Ovary (tissue), 9 donors: Measurements from ENCODE around the gene DTWD1. TPM values are rescaled to one million over a fixed set of nuclear protein-coding genes. Genes with fewer than 3 reads are reported as not detected.
"Not testable (repeated sequence)": the region's sequence is repeated elsewhere in the genome, so short reads cannot be mapped to it uniquely, and the experiment has no call there.

Experiments
- DNase-seq, 5 donors: peaks; one replicate each; pipeline ENCODE4 v3.0.0-alpha.2; 2019 to 2020
- H3K27ac ChIP-seq, 2 donors: fragments of 200-600 bp; one replicate each; pipeline versions ENCODE4 v1.5.1 to v1.8.0; 2019 to 2022
- H3K27me3 ChIP-seq: fragments of 200-600 bp; one replicate; pipeline ENCODE4 v1.8.0; 2022
- H3K36me3 ChIP-seq: fragments of 200-600 bp; sonication (generic); one replicate; pipeline ENCODE4 v1.5.1; 2019
- H3K4me1 ChIP-seq: one replicate; pipeline ENCODE4 v1.8.1; 2013; ENCODE audit warnings: mild to moderate bottlenecking, moderate library complexity; ENCODE audit not compliant: insufficient read depth
- H3K4me3 ChIP-seq: fragments of 200-600 bp; sonication (generic); one replicate; pipeline ENCODE4 v1.5.1; 2017
- H3K9me3 ChIP-seq, 2 donors: fragments of 200-600 bp in 1 of 2; sonication (generic) in 1 of 2; one replicate each; pipeline versions ENCODE4 v1.5.1 to v1.8.1; 2013 to 2019; ENCODE audit warnings: mild to moderate bottlenecking in 1 of 2, moderate library complexity in 1 of 2
- EP300 ChIP-seq: sonication (generic); formaldehyde crosslinking; IDR thresholded peaks from one replicate; pipeline ENCODE4 v1.6.1; 2017; ENCODE audit warnings: antibody characterized with exemption
- POLR2A ChIP-seq: fragments of 450-650 bp; IDR thresholded peaks from one replicate; pipeline ENCODE4 v1.6.1; 2017; ENCODE audit warnings: antibody characterized with exemption, mild to moderate bottlenecking, moderate library complexity
- WGBS, 3 donors: extraction: QIAGEN DNeasy Blood & Tissue Kit in 1 of 3; methylation state at CpG; one replicate each; pipeline versions ENCODE4 v1.1.5 to v1.1.7; 2013 to 2017; 5-methylcytosine and 5-hydroxymethylcytosine counted together
- intact Hi-C, 4 donors: fragments of 100-400 bp; cut with DNase I; formaldehyde crosslinking; loops; one replicate each; pipeline versions ENCODE4 v1.11.0 to v1.15.1; 2022 to 2023
- polyA plus RNA-seq, 2 donors: library from polyadenylated mRNA; stranded (reverse); fragments of 200-250 nt in 1 of 2; fragments of 350-450 nt in 1 of 2; fragmentation: Illumina TruSeq in 1 of 2; extraction: RNeasy Lipid Tissue Mini Kit (QIAGEN cat#74804) in 1 of 2; gene quantifications; one replicate each; pipeline ENCODE4 v1.2.3, GENCODE V29; 2013 to 2014
- total RNA-seq, 7 donors: library from RNA; depleted of rRNA in 2 of 7; stranded (reverse); fragments of >200 nt in 2 of 7; fragmentation: NEBNext Ultra II Directional in 3 of 7; extraction: Animal tissue kit (Norgen Biotek cat#: 25700) in 3 of 7; gene quantifications; one replicate each; pipeline versions ENCODE4 v1.1.0 to v1.2.4, GENCODE V29; 2016 to 2023
- TF ChIP-seq, protein P1 (sequence below), 3 donors: fragments of 450-650 bp in 2 of 3; fragments of 200-600 bp in 1 of 3; IDR thresholded peaks; one replicate each; pipeline versions ENCODE4 v1.5.1 to v1.8.0; 2016 to 2022; ENCODE audit warnings: antibody characterized with exemption in 3 of 3, mild to moderate bottlenecking in 1 of 3
- donor health status: DM: no; HTN: no; CAD: no; lungs with moderate emphysema.
- donor health status: DM: no; HTN: no; CAD: no.
- donor health status: Bipolar disorder and iron deficiency.
- donor health status: DM: yes; HTN: yes; CAD: no.
- donor health status: DM: no; HTN: no; CAD: no.
- donor health status: DM: yes; HTN: yes; CAD: no.

DTWD1 gene
- total and polyA plus RNA-seq, 9 donors, result 18.5 to 55.9 (median 40.1) TPM

DNA sequence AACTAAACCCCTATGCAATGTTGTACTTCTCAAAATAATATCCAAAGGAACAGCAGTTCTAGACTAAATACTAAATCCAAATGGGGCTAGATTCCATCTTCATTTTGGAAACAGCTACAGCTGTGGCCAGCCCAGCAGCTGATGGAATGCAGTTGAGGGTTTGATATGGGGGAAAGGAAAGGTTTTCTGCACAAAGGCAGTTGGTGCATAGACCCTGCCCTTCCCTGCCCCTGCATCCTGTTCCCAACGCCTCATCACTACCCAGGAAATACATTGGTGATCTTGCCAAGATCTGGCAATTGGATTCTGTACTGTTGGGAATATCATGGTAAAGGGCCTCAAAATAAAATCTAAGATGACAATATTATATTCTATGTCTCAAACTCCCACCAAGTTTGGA is 43.9 kb downstream of the DTWD1 start:
- no peak for TF ChIP-seq POLR2A
- TF ChIP-seq EP300, result no peak
- TF ChIP-seq, protein P1, sequence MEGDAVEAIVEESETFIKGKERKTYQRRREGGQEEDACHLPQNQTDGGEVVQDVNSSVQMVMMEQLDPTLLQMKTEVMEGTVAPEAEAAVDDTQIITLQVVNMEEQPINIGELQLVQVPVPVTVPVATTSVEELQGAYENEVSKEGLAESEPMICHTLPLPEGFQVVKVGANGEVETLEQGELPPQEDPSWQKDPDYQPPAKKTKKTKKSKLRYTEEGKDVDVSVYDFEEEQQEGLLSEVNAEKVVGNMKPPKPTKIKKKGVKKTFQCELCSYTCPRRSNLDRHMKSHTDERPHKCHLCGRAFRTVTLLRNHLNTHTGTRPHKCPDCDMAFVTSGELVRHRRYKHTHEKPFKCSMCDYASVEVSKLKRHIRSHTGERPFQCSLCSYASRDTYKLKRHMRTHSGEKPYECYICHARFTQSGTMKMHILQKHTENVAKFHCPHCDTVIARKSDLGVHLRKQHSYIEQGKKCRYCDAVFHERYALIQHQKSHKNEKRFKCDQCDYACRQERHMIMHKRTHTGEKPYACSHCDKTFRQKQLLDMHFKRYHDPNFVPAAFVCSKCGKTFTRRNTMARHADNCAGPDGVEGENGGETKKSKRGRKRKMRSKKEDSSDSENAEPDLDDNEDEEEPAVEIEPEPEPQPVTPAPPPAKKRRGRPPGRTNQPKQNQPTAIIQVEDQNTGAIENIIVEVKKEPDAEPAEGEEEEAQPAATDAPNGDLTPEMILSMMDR (IDR thresholded peaks at IDR 0.05), result no peak
- no peaks in the 10 kb centered on the region for H3K36me3 ChIP-seq
- H3K4me1 ChIP-seq, result no peaks in the 10 kb centered on the region
- H3K9me3 ChIP-seq, result no peaks in the 10 kb centered on the region
- DNase-seq, result no peak
- no peaks in the 10 kb centered on the region for H3K27me3 ChIP-seq
- H3K4me3 ChIP-seq, result no peak overlapping the region
- intact Hi-C loops, result no loop called here
- 42 to 76% (median 73%) methylated on average over 1 of the region's 1 CpG for WGBS, 3 donors
- no peak overlapping the region for H3K27ac ChIP-seq

DNA sequence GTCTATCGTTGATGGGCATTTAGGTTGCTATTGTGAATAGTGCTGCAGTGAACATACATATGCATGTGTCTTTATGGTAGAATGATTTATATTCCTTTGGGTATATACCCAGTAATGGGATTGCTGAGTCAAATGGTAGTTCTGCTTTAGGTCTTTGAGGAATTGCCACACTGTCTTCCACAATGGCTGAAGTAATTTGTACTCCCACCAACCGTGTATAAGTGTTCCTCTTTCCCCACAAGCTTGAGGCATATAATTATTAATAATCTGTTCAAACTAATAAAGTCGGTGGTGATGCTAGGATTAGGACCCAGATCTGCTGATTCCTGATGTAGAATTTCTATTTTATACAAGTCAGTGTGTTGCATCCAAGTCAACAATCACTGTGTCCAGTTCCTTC is 45.6 kb downstream of the DTWD1 start:
- H3K36me3 ChIP-seq, H3K27ac ChIP-seq, H3K9me3 ChIP-seq, H3K4me3 ChIP-seq, H3K4me1 ChIP-seq, intact Hi-C loops, H3K27me3 ChIP-seq, DNase-seq: not testable (repeated sequence)
- WGBS, 3 donors, result 91 to 97% (median 96%) methylated on average over 3 of the region's 3 CpGs

DNA sequence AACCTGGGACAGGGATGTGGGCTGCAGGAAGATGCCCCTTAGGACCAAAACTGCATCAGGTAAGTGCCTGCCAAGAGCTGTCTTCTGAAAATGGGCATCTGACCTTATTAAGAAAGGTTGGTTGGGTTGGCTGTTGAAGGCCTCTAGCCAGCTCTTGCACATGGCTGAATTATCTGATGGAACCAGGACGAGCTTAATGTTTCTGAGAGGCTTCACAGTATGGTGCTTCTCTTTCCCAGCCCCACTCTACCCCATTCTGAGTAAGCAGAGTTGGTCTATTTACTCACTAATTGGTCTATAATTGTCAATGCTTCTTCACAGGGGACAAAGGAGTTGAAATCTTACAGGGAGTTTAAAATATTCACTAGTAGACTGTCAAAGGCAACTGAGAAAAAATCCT is 48.4 kb downstream of the DTWD1 start:
- Histone ChIP-seq H3K4me1 (no peaks in the 10 kb centered on the region), H3K9me3 (no peaks in the 10 kb centered on the region), H3K27ac (no peak overlapping the region), H3K36me3 (no peaks in the 10 kb centered on the region), H3K27me3 (no peaks in the 10 kb centered on the region), H3K4me3 (no peak overlapping the region)
- DNase-seq, result no peak
- intact Hi-C loops, result no loop called here
- 77 to 95% (median 84%) methylated on average over 1 of the region's 1 CpG for WGBS, 3 donors
- TF ChIP-seq POLR2A (no peak), EP300 (no peak)
- TF ChIP-seq, protein P1 (IDR thresholded peaks at IDR 0.05), result no peak

DNA sequence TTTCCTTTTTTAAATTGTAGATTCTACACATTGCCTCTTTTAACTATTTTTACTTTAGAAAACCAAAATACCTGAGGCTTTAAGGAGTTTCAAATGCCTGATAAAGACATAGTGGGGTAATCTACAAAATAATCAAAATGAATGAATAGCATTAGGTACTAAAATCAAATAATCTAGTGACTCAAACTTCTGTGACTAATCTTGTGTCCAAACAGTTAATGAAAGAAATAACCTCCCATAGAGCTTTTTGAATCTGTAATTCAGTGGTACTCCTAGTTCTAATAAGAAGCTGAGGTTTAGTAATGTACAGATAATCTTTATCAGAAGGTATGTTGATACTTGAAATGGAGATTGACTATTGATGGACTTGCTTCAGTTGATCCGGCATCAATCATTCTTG is 53.0 kb downstream of the DTWD1 start:
- no peaks in the 10 kb centered on the region for H3K27me3 ChIP-seq
- WGBS, 3 donors, result 71 to 86% (median 85%) methylated on average over 1 of the region's 1 CpG
- H3K27ac ChIP-seq, result peak overlapping the region in 1 of 2 donors; percentile 18

DNA sequence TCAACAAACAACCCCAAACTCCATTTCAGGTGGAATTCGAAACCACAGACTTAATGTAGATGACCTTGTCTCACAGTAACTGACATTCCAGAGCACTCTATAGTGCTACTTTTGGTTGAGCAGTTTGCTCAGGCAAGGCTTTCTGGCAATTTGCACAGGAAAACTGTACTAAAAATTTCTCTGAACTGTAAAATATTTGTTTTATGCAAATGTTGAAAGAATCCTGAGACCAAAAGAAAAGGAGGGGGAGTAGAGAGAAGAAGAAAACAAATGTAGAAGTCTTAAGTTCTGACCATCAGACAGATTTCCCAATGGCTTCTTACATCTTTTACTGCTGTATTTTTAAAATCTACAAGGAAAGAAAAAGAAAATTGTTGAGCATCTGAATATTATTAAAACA is 53.5 kb downstream of the DTWD1 start:
- peak overlapping the region in 1 of 2 donors; percentile 18 for H3K27ac ChIP-seq
- TF ChIP-seq EP300, result no peak
- TF ChIP-seq POLR2A, result no peak
- TF ChIP-seq, protein P1 (IDR thresholded peaks at IDR 0.05), result no peak
- H3K4me1 ChIP-seq, result peaks cover 4% of the 10 kb centered on the region
- no peaks in the 10 kb centered on the region for H3K36me3 ChIP-seq
- 13 to 31% (median 13%) methylated on average over 1 of the region's 1 CpG for WGBS, 3 donors
- H3K4me3 ChIP-seq, result no peak overlapping the region
- no peak for DNase-seq
- H3K9me3 ChIP-seq, result no peaks in the 10 kb centered on the region
- H3K27me3 ChIP-seq, result no peaks in the 10 kb centered on the region
- intact Hi-C loops, result no loop called here

More for the DNA sequence above, 53.0 kb downstream of the DTWD1 start:
- no peak overlapping the region for H3K4me3 ChIP-seq
- peaks cover 4% of the 10 kb centered on the region for H3K4me1 ChIP-seq
- TF ChIP-seq, protein P1 (IDR thresholded peaks at IDR 0.05), result no peak
- TF ChIP-seq POLR2A, result no peak
- no peak for TF ChIP-seq EP300
- intact Hi-C loops, result no loop called here
- DNase-seq, result no peak
- no peaks in the 10 kb centered on the region for H3K36me3 ChIP-seq
- H3K9me3 ChIP-seq, result no peaks in the 10 kb centered on the region
